ES-I3 (cell line): ENCODE data around the gene NRG3.

Source experiments
- H3K36me3 ChIP-seq: 2 replicates; pipeline ENCODE4 v1.6.1; 2013; ENCODE audit warnings: mild to moderate bottlenecking, low read length, control low read depth, moderate library complexity; ENCODE audit not compliant: insufficient read depth
- H3K4me1 ChIP-seq: 2 replicates; pipeline ENCODE4 v1.6.1; 2013; ENCODE audit warnings: mild to moderate bottlenecking, control low read depth, low read length; ENCODE audit not compliant: insufficient read depth
- H3K9ac ChIP-seq: 2 replicates; pipeline ENCODE4 v1.6.1; 2013; ENCODE audit warnings: low read depth, mild to moderate bottlenecking, low read length, moderate library complexity
- H3K9me3 ChIP-seq: 2 replicates; pipeline ENCODE4 v1.6.1; 2013; ENCODE audit warnings: mild to moderate bottlenecking, low read length, moderate library complexity; ENCODE audit not compliant: control insufficient read depth, insufficient read depth

Gene NRG3

GRCh38 chr10:82918022-82918421 lies 1043.0 kb downstream of the NRG3 start:
- H3K9me3 ChIP-seq: no peaks in the 10 kb centered on the region; the same call in 1 of the 2 replicates
- H3K4me1 ChIP-seq: no peaks in the 10 kb centered on the region
- no peak overlapping the region for H3K9ac ChIP-seq
- H3K36me3 ChIP-seq: no peaks in the 10 kb centered on the region

- H3K9ac ChIP-seq: no peak overlapping the region
- peaks cover 4% of the 10 kb centered on the region; the same call in 1 of the 2 replicates for H3K9me3 ChIP-seq
- H3K36me3 ChIP-seq: no peaks in the 10 kb centered on the region
- H3K4me1 ChIP-seq: no peaks in the 10 kb centered on the region
These were observed 1047.1 kb downstream of the NRG3 start for GRCh38 chr10:82922046-82922445.

DNA sequence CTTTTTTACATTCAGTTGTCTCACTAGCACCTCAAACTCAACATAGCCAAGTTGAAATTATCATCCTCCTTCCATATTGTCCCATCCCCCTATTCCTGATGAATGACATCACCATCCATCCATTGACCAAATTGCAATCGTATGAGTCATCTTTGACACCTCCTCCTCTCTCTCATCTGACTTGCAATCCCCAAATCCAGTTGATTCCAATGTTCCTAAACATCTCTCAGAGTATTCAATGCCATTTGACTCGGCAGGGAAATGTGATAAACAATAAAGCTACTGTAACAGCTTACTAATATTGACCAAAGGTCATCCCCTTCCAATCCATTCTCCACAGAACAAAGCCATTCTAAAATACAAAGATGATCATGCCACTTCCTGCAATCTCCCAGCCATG lies 1047.8 kb downstream of the NRG3 start:
- Histone ChIP-seq H3K4me1 (no peaks in the 10 kb centered on the region), H3K36me3 (no peaks in the 10 kb centered on the region), H3K9ac (no peak overlapping the region), H3K9me3 (peaks cover 4% of the 10 kb centered on the region; the same call in 1 of the 2 replicates)

GRCh38 chr10:82924711-82925110 lies 1049.7 kb downstream of the NRG3 start:
- Histone ChIP-seq H3K36me3 (no peaks in the 10 kb centered on the region), H3K9ac (no peak overlapping the region), H3K9me3 (peaks cover 4% of the 10 kb centered on the region; the same call in 1 of the 2 replicates), H3K4me1 (no peaks in the 10 kb centered on the region)

DNA sequence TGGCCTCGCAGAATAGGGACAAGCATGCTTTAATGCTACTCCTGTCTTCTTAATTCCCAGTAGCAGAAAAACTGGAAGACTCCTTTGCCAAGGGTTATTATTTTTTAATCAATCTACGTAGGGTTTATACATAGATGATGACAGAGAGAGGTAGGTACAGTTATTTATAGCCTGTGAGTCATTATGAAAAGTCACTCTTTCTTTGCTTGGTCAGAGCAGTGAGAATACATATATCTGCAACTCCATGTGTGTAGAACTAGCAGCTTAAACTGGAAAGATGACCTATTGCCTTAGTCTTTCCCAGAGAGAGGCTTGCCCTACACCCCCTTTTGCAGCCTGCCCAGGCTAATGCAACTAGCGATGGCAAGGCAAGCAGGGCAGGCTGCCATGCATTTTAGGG lies 1050.6 kb downstream of the NRG3 start:
- Histone ChIP-seq H3K9ac (no peak overlapping the region), H3K36me3 (no peaks in the 10 kb centered on the region), H3K4me1 (no peaks in the 10 kb centered on the region), H3K9me3 (peaks cover 4% of the 10 kb centered on the region; the same call in 1 of the 2 replicates)

- Histone ChIP-seq H3K9me3 (no peaks in the 10 kb centered on the region), H3K4me1 (no peaks in the 10 kb centered on the region), H3K36me3 (no peaks in the 10 kb centered on the region), H3K9ac (no peak overlapping the region)
These were observed 1057.5 kb downstream of the NRG3 start for GRCh38 chr10:82932451-82932850.

DNA sequence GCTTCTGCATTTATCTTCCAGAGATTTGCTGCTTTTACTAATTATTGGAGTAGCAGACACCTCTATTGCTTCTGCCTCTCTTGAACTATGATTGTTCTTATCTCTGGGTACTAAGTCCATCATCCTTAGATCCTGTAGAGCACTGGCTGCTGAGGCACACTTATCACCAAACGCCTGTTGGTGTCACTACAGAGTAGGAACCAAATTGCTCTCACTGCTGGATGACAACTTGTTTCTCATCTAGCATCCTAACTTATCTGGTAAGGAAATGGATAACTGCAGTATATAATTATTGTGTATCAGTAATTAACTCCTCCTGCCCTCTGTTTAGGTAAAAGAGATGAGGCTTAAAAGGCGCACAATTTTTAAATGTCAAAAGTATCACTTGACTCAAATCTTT lies 1059.4 kb downstream of the NRG3 start:
- H3K9me3 ChIP-seq: no peaks in the 10 kb centered on the region
- H3K4me1 ChIP-seq: no peaks in the 10 kb centered on the region
- H3K9ac ChIP-seq: no peak overlapping the region
- no peaks in the 10 kb centered on the region for H3K36me3 ChIP-seq

- H3K4me1 ChIP-seq: no peaks in the 10 kb centered on the region
- no peaks in the 10 kb centered on the region for H3K36me3 ChIP-seq
- no peak overlapping the region for H3K9ac ChIP-seq
- H3K9me3 ChIP-seq: no peaks in the 10 kb centered on the region
These were observed 1060.0 kb downstream of the NRG3 start for GRCh38 chr10:82934947-82935346.

DNA sequence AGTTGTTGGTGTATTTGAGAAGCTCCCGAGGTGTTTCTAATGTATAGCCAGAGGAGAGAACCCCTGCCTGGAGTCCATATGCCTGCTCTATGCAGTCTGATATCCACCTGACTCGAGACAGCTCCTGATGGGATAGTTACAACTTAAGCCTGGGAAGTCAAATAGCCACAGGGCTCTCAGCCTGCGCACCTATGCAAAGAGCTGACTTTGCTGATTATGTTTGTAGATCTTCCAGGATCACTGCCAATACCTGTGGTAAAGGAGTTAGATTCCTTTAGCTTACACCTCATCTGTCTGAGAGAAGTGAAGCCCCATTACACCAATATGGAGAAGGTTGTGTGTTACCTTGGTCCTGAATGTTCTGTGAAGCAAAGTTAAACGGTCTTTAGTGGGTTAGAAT lies 1063.3 kb downstream of the NRG3 start:
- no peaks in the 10 kb centered on the region for H3K4me1 ChIP-seq
- no peak overlapping the region for H3K9ac ChIP-seq
- no peaks in the 10 kb centered on the region for H3K9me3 ChIP-seq
- no peaks in the 10 kb centered on the region for H3K36me3 ChIP-seq

DNA sequence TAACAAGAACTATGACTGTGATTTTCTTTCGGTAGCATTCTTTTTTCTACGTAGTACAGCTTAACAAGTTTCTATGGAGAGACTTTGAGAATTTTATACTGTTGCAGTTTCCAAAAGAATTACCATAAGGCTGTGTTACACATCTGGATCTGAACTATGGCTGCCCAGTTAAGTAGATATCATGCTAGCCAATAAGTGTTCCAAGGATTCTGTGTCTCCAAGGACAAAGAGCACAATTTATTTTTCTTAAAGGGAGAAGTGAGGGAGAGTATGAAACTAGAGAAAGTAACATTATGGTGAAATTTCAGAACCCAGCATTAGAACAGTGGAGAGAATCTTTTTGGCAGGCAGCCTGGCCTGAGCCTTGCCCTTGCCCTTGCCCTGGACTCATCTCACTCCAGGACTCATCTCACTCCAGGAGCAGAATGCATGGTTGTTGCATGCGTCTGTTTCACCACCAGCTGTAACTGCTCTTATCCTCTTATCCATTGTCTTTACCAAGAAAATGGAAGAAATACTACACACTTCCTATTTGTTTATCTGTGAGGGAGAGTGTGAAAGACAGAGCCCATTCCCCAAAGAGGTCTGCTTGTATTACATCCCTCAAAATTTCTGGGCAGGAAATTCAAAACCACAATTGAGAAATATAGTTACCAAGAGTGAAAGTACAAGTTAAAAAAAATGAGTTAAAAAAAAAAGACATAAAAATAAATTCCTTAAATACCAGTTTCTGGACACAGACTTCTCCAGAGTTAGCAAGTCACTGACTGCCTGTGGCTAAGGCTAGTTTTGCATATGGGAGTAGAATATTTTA lies 1067.5 kb downstream of the NRG3 start:
- no peak overlapping the region for H3K9ac ChIP-seq
- peaks cover 9% of the 10 kb centered on the region for H3K9me3 ChIP-seq
- no peaks in the 10 kb centered on the region for H3K36me3 ChIP-seq
- H3K4me1 ChIP-seq: no peaks in the 10 kb centered on the region

- Histone ChIP-seq H3K4me1 (no peaks in the 10 kb centered on the region), H3K36me3 (no peaks in the 10 kb centered on the region), H3K9ac (no peak overlapping the region), H3K9me3 (peaks cover 9% of the 10 kb centered on the region)
These were observed 1068.1 kb downstream of the NRG3 start for GRCh38 chr10:82943142-82943541.

GRCh38 chr10:82949816-82950575 lies 1075.0 kb downstream of the NRG3 start:
- H3K4me1 ChIP-seq: no peaks in the 10 kb centered on the region
- no peaks in the 10 kb centered on the region for H3K36me3 ChIP-seq
- H3K9ac ChIP-seq: no peak overlapping the region
- peaks cover 5% of the 10 kb centered on the region for H3K9me3 ChIP-seq

DNA sequence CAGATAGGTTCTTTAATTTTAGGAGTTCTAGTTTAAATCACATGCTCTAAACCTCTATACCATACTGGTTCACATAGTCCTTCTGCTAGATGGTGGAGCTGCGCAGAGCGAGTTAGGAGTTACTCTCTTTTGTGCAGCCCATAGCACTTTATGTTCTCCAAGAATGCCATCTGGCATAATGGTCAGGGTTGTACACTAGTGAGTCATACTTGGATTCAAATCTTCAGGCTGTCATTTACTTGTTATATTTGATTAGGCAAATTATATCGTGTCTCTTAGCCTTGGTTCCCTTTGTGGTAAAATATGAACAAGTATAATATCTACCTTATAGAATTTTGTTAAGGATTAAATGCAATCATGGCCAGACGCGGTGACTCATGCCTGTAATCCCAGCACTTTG lies 1078.3 kb downstream of the NRG3 start:
- no peak overlapping the region for H3K9ac ChIP-seq
- no peaks in the 10 kb centered on the region for H3K4me1 ChIP-seq
- H3K9me3 ChIP-seq: no peaks in the 10 kb centered on the region
- H3K36me3 ChIP-seq: no peaks in the 10 kb centered on the region

DNA sequence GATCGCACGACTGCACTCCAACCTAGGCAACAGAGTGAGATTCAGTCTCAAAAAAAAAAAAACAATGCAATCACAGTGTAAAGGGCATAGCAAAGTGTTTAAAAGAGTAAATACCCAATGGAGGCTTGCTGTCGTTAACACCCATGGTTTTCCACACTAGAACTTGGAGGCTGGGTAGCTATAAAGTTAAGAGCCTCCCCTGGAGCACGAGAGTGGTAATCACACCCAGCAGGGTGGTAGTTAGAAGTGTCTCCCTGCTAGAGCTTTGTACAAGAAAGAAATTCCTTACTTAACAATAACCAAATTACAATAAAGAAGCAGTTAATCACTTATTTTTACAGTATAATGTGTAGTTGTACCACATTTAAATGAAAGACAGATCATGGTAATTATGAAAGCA lies 1078.9 kb downstream of the NRG3 start:
- H3K9ac ChIP-seq: no peak overlapping the region
- H3K36me3 ChIP-seq: no peaks in the 10 kb centered on the region
- H3K4me1 ChIP-seq: no peaks in the 10 kb centered on the region
- no peaks in the 10 kb centered on the region for H3K9me3 ChIP-seq
